Measurements from ENCODE around the gene EIF4G1. TPM values are rescaled to one million over a fixed set of nuclear protein-coding genes. Genes with fewer than 3 reads are reported as not detected.

The EIF4G1 gene
- total and polyA plus RNA-seq, 2 donors (not counting 3 experiments of a cell fraction or from before 2014, with no cell fraction given), result 355 to 532 TPM

- Histone ChIP-seq H3K9ac (replicated peaks; ENCODE audit: extremely low read depth, insufficient read depth, low read length) (no peak overlapping the region), H3K4me1 (ENCODE audit: control insufficient read depth, extremely low read depth, insufficient read depth, low read length) (peaks cover 15% of the 10 kb centered on the region), H3K27me3 (ENCODE audit: control insufficient read depth in 2 of 2, insufficient read depth in 2 of 2, low read length in 2 of 2) (peaks cover 32 to 35% of the 10 kb centered on the region in 2 experiments), H2AFZ (ENCODE audit: low read depth, low read length) (no peak overlapping the region), H3K27ac (ENCODE audit: insufficient read depth, low read depth, low read length) (no peak overlapping the region), H3K36me3 (ENCODE audit: control insufficient read depth in 2 of 2, extremely low read depth in 1 of 2, insufficient read depth in 2 of 2, low read length in 2 of 2) (no peaks in the 10 kb centered on the region), H3K79me2 (ENCODE audit: control insufficient read depth, insufficient read depth, low read length) (no peaks in the 10 kb centered on the region), H3K9me3 (replicated peaks; ENCODE audit: control insufficient read depth, insufficient read depth, low read length) (no peaks in the 10 kb centered on the region), H3K4me3 (replicated peaks in 1 of 3; ENCODE audit: insufficient read depth in 1 of 3, low read depth in 1 of 3, low read length in 3 of 3) (no peak overlapping the region), H4K20me1 (replicated peaks; ENCODE audit: control insufficient read depth, extremely low read depth, insufficient read depth, low read length) (no peaks in the 10 kb centered on the region), H3K9me1 (replicated peaks; ENCODE audit: control insufficient read depth, extremely low read depth, insufficient read depth, low read length) (no peaks in the 10 kb centered on the region), H3K4me2 (ENCODE audit: insufficient read depth, low read length) (no peak overlapping the region)
- dilution Hi-C loops (cut with MboI; ENCODE audit: extremely low pct_ligation_motif_present, low sequenced_read_pairs) (no loop called here), intact Hi-C loops (cut with micrococcal nuclease) (loop anchor here (10.0 kb wide), 1 partner anchor 399 kb away; no protein-coding TSS in a partner anchor)
- ChIA-PET CTCF (interaction anchor here (1.9 to 10.1 kb wide), 4 partner anchors 9 to 165 kb away, joined by 6 to 266 read pairs (median 191); no protein-coding TSS in a partner anchor), POLR2A (no interaction called here)
- BruUV-seq (replicated peaks), result no TSS peak
- DNase-seq (ENCODE audit: low read depth, low spot score) (no peak), FAIRE-seq (no peak)
- TF ChIP-seq CTCF (IDR thresholded peaks at IDR 0.05; ENCODE audit: extremely low read depth in 1 of 2, insufficient read depth in 1 of 2, low read depth in 1 of 2, low read length in 2 of 2) (no peak), GATA2 (IDR thresholded peaks at IDR 0.05; ENCODE audit: insufficient read depth, insufficient read length, low read depth, low read length) (no peak), FOS (IDR thresholded peaks at IDR 0.05; ENCODE audit: borderline replicate concordance, insufficient read depth, low read length) (no peak), EZH2 (IDR thresholded peaks at IDR 0.05; ENCODE audit: borderline replicate concordance, low read depth, low read length, severe bottlenecking) (no peak), JUN (IDR thresholded peaks at IDR 0.05; ENCODE audit: borderline replicate concordance, insufficient read depth, insufficient read length, low read depth) (no peak), MYC (IDR thresholded peaks at IDR 0.05; ENCODE audit: low read depth, low read length) (no peak), POLR2A (IDR thresholded peaks at IDR 0.05; ENCODE audit: low read depth, low read length) (no peak), MAX (IDR thresholded peaks at IDR 0.05; ENCODE audit: insufficient read depth, insufficient read length) (no peak), POLR2AphosphoS5 (IDR thresholded peaks at IDR 0.05; ENCODE audit: insufficient read depth, low read depth, low read length) (no peak)
Measured at GRCh38 chr3:184375747-184376461, 61.5 kb downstream of the EIF4G1 start.
